ENCODE data around the gene NFE2L3. TPM values are rescaled to one million over a fixed set of nuclear protein-coding genes. Genes with fewer than 3 reads are reported as not detected.
A peak's percentile ranks its signal among the peaks of the same experiment; 100 is the strongest.

The NFE2L3 gene
- total and polyA plus RNA-seq, 9 of the 15 experiments (the other 6 are each of a cell fraction or from before 2014, with no cell fraction given), result 2.9 to 16.9 (median 12.4) TPM

GRCh38 chr7:26192485-26193087, 40.6 kb downstream of the NFE2L3 start (continued):
- TF ChIP-seq CREB3 (tag; conservative IDR thresholded peaks at IDR 0.05; ENCODE audit: low read depth) (no peak), GTF2E2 (tag; IDR thresholded peaks at IDR 0.05) (no peak), HIVEP1 (CRISPR knock-in tag; IDR thresholded peaks at IDR 0.05) (no peak), HINFP (tag; conservative IDR thresholded peaks at IDR 0.05; ENCODE audit: low read depth) (no peak), ZNF609 (CRISPR knock-in tag; IDR thresholded peaks at IDR 0.05; ENCODE audit: borderline replicate concordance) (no peak), CBFA2T3 (IDR thresholded peaks at IDR 0.05) (0 out of 2 replicates have a peak, but pooled peaks have one; percentile 1), ZBED1 (IDR thresholded peaks at IDR 0.05) (no peak), BRCA1 (IDR thresholded peaks at IDR 0.05) (no peak), BRCA1 (CRISPR knock-in tag; IDR thresholded peaks at IDR 0.05) (no peak), GATAD2A (IDR thresholded peaks at IDR 0.05) (no peak), KDM4B (IDR thresholded peaks at IDR 0.05; ENCODE audit: borderline replicate concordance in 2 of 2, low read depth in 1 of 2) (no peak), AFF1 (IDR thresholded peaks at IDR 0.05; ENCODE audit: low read depth in 1 of 2, partially characterized antibody in 2 of 2) (no peak), TFAP4 (CRISPR knock-in tag; IDR thresholded peaks at IDR 0.05; ENCODE audit: borderline replicate concordance) (no peak)
